A673 (cell line): Measurements from ENCODE around the gene OR7A10. TPM values are rescaled to one million over a fixed set of nuclear protein-coding genes. Genes with fewer than 3 reads are reported as not detected.

Source experiments
- BruUV-seq: library from RNA; stranded (reverse); fragments of 400-500 nt; replicated peaks from 2 replicates; lab custom pipeline; 2021; lab: Mats Ljungman, UMichigan
- CTCF ChIA-PET: fragments of 300-600 bp; sonication (Branson Sonifier 250); formaldehyde crosslinking; loops from one replicate; lab custom pipeline; 2022; ENCODE audit warnings: antibody characterized with exemption; lab: Charles Lee
- POLR2A ChIA-PET: fragments of 300-600 bp; sonication (Branson Sonifier 250); formaldehyde crosslinking; loops from one replicate; lab custom pipeline; 2022; ENCODE audit warnings: antibody characterized with exemption; ENCODE audit not compliant: low non-redundant PET; lab: Charles Lee
- DNase-seq: peaks from one replicate; pipeline ENCODE4 v3.0.0-alpha.2; 2015; ENCODE audit warnings: low spot score
- H3K27ac ChIP-seq: fragments of 200-600 bp; sonication (generic); 2 replicates; pipeline ENCODE4 v1.5.1; 2016; ENCODE audit warnings: mixed run types, low read depth, mild to moderate bottlenecking, mixed read lengths, antibody characterized with exemption, low read length; ENCODE audit not compliant: poor library complexity, severe bottlenecking
- H3K27me3 ChIP-seq: fragments of 200-600 bp; sonication (generic); replicated peaks from 2 replicates; pipeline ENCODE4 v1.6.1; 2017; ENCODE audit warnings: mixed run types, low read depth, mild to moderate bottlenecking, mixed read lengths, antibody characterized with exemption, low read length; ENCODE audit not compliant: insufficient read depth, poor library complexity
- H3K36me3 ChIP-seq: fragments of 200-600 bp; sonication (generic); 2 replicates; pipeline ENCODE4 v1.6.1; 2016; ENCODE audit warnings: mixed run types, mild to moderate bottlenecking, mixed read lengths, antibody characterized with exemption, low read length; ENCODE audit not compliant: insufficient read depth, poor library complexity, severe bottlenecking
- H3K4me1 ChIP-seq: fragments of 200-600 bp; sonication (generic); 2 replicates; pipeline ENCODE4 v1.6.1; 2017; ENCODE audit warnings: mixed run types, mild to moderate bottlenecking, mixed read lengths, antibody characterized with exemption, low read length; ENCODE audit not compliant: insufficient read depth, poor library complexity, severe bottlenecking
- H3K4me3 ChIP-seq: fragments of 200-600 bp; sonication (generic); 2 replicates; pipeline ENCODE4 v1.5.1; 2016; ENCODE audit warnings: low read depth, mixed run types, mild to moderate bottlenecking, mixed read lengths, low read length; ENCODE audit not compliant: poor library complexity, severe bottlenecking
- H3K9me3 ChIP-seq: fragments of 200-600 bp; sonication (generic); 2 replicates; pipeline ENCODE4 v1.6.1; 2016; ENCODE audit warnings: mixed run types, low read depth, mild to moderate bottlenecking, mixed read lengths, antibody characterized with exemption, low read length; ENCODE audit not compliant: poor library complexity, severe bottlenecking
- CTCF ChIP-seq: fragments of 300-800, 200-600 bp; sonication (generic); conservative IDR thresholded peaks from 2 replicates; pipeline ENCODE4 v1.5.1; 2017; ENCODE audit warnings: low read depth, mild to moderate bottlenecking, antibody characterized with exemption, low read length, moderate library complexity, mixed read lengths
- EZH2 ChIP-seq: fragments of 200-600 bp; sonication (generic); IDR thresholded peaks from 2 replicates; pipeline ENCODE4 v1.6.1; 2017; ENCODE audit warnings: borderline replicate concordance, low read depth, mild to moderate bottlenecking, mixed read lengths, antibody characterized with exemption, low read length; ENCODE audit not compliant: poor library complexity, severe bottlenecking
- intact Hi-C: fragments of 100-400 bp; cut with micrococcal nuclease; formaldehyde crosslinking; loops from one replicate; pipeline ENCODE4 v1.10.0; 2022; ENCODE audit not compliant: unreplicated experiment
- total RNA-seq: library from RNA; stranded (reverse); gene quantifications from 2 replicates; pipeline ENCODE4 v1.2.3, GENCODE V29; 2021

Gene OR7A10
- total RNA-seq, 1 experiment from 2014 or later, result not detected

- ChIA-PET CTCF (no interaction called here), POLR2A (no interaction called here)
- BruUV-seq, result no TSS peak
- TF ChIP-seq EZH2 (no peak), CTCF (no peak)
- Histone ChIP-seq H3K4me1 (no peaks in the 10 kb centered on the region), H3K36me3 (no peaks in the 10 kb centered on the region), H3K4me3 (no peak overlapping the region), H3K27me3 (no peaks in the 10 kb centered on the region), H3K9me3 (no peaks in the 10 kb centered on the region), H3K27ac (no peak overlapping the region)
- no peak for DNase-seq
- intact Hi-C loops, result no loop called here
These were observed 11.3 kb downstream of the OR7A10 start for GRCh38 chr19:14837391-14837790.

GRCh38 chr19:14835011-14835410 lies 13.7 kb downstream of the OR7A10 start, which contains the start of the genes OR7A5 and OR7C1:
Gene OR7A5 (minus strand): TSS chr19:14835185. CDS start chr19:14828241, 6,944 bp downstream.
Gene OR7C1 (minus strand): TSS chr19:14835185. CDS start chr19:14800136, 35,049 bp downstream.
- DNase-seq, result peak; percentile 46
- intact Hi-C loops, result no loop called here
- H3K36me3 ChIP-seq, result no peaks in the 10 kb centered on the region
- TF ChIP-seq EZH2 (no peak), CTCF (no peak)
- no peaks in the 10 kb centered on the region for H3K9me3 ChIP-seq
- peaks cover under 1% of the 10 kb centered on the region for H3K27me3 ChIP-seq
- CTCF ChIA-PET, result no interaction called here
- no peak within 1 kb of the TSS for H3K27ac ChIP-seq
- POLR2A ChIA-PET, result no interaction called here
- H3K4me1 ChIP-seq, result no peaks in the 10 kb centered on the region
- H3K4me3 ChIP-seq, result no peak within 1 kb of the TSS
- no TSS peak for BruUV-seq

- TF ChIP-seq CTCF, result no peak
- no peak for TF ChIP-seq EZH2
- CTCF ChIA-PET, result no interaction called here
- no peak for DNase-seq
These were observed 18.0 kb downstream of the OR7A10 start for GRCh38 chr19:14830702-14831101.

More at GRCh38 chr19:14830702-14831101, 18.0 kb downstream of the OR7A10 start:
- H3K4me1 ChIP-seq, result no peaks in the 10 kb centered on the region
- no peaks in the 10 kb centered on the region for H3K9me3 ChIP-seq
- intact Hi-C loops, result no loop called here
- H3K27ac ChIP-seq, result no peak overlapping the region
- H3K4me3 ChIP-seq, result no peak overlapping the region
- POLR2A ChIA-PET, result interaction anchor here (0.6 kb wide), 1 partner anchor 1051 kb away, joined by 6 read pairs; no protein-coding TSS in a partner anchor
- no TSS peak for BruUV-seq
- H3K27me3 ChIP-seq, result peaks cover 27% of the 10 kb centered on the region
- no peaks in the 10 kb centered on the region for H3K36me3 ChIP-seq
